SH-SY5Y (cell line): Measurements from ENCODE around the gene METTL5.

Experiments used
- GATA2 ChIP-seq: IDR thresholded peaks from 2 replicates; pipeline ENCODE4 v1.6.1; 2011; ENCODE audit warnings: mild to moderate bottlenecking, low read depth, low read length
- GATA3 ChIP-seq: IDR thresholded peaks from 2 replicates; pipeline ENCODE4 v1.6.1; 2011; ENCODE audit warnings: low read depth, mild to moderate bottlenecking, low read length, moderate library complexity

GRCh38 chr2:169806586-169806985, 18.1 kb downstream of the METTL5 start:
- no peak for TF ChIP-seq GATA2
- no peak for TF ChIP-seq GATA3
